Measurements from ENCODE around the gene CCDC47.
A peak's percentile ranks its signal among the peaks of the same experiment; 100 is the strongest.

CCDC47 gene

DNA sequence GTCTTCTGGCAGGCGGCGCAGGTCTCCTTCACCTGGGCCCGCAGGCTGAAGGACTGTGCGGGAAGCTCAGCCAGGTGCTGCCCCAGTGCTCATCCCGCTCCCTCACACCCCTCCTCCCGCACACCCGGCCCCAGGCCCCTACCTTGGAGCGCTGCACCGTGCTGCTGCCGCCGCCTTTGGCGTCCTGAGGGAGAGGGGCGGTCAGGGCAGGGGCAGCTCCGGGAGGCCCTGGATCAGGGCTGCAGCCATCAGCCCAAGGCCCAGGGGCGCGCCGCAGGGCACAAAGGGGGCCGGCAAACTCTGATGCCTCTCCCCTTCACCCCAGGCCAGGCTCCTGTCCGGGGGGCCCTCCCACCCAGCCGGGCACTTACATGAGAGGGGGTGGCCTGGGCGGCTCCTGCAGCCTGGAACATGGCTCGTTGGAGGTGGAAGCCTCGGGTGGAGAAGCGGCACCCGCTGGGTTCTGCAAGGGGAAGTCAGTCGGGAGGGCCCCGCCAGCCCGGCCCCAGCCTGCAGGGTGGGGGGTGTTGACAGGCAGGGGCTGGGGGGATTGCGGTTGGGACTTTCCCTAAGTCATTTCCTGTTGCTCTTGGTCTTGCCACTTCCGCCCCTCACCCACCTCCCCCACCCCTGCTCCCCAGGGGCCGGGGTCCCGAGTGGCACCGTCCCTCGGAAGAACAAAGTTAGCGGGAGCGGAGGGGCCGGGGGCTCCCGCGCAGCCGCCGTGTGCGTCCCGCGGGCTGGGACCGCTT is 74.3 kb downstream of the CCDC47 start:
- peak; percentile 54 for DNase-seq (ENCODE audit: low spot score)

DNA sequence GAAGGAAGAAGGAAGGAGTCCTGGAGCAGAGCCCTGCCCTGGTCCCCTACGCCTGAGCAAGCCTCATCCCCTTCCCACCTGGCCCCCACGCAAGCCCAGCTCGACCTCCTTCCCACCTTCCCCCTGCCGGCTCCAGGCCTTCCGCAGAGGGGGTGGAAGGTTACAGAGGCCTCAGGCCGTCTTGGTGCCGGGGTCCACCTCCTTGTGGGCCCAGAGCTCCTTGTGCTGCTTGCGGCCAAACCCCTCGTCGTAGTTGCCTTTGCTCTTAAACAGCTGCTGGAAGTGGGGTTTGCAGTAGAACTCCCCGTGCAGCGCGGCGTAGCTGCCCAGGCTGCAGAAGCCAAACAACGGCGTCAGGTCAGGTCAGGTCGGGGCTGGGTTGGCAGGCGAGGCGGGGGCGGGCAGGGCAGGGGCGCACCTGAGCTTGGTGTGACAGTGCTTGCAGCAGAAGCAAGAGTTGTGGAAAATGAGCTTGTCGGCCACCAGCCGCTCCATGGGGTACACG is 75.0 kb downstream of the CCDC47 start:
- DNase-seq (ENCODE audit: low spot score): no peak

DNA sequence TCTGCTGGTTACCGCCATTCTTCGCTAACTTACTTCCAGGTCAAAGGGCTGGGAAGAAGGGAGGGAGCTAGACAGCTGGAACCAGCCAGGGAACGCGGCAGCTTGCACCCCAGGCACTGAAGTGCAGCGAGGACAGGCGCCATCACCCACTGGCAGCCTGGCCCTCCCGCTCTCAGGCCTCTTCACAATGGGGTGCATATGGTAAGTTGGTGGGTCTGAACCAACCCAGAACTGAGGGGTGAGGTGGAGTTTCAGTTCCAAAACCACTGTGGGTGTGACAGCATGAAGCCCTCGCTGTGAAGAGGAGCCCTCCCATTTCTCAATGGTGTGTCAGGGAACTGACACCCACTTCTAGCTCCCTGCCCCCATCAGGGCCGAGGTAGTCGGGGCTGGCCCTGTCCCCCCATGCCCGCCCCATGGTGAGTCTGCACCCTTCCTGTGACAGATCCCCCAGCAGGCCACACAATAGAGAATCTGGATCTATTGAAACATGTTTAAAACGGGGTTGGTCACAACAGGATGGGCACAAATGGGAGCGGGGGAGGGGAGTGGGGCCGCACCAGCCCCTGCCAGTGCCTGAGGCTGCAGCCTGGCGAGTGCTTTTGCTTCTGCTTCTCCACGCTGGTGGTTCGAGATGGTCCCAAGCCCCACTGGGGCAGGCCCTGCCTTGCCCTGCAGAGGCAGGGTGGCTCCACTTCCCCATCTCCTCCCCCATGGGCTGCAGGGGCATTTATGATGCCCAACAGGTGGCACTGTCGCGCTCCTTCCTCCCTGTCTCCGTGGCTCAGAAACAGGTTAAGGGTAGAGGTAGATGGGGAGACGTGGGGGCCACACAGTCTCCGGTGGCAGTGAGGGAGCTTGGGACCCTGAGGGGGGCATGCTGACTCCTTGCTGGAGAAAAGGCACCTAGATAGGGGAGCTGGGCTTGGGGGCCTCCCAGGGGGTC is 75.8 kb downstream of the CCDC47 start:
- peak; percentile 67 for DNase-seq (ENCODE audit: low spot score)

DNA sequence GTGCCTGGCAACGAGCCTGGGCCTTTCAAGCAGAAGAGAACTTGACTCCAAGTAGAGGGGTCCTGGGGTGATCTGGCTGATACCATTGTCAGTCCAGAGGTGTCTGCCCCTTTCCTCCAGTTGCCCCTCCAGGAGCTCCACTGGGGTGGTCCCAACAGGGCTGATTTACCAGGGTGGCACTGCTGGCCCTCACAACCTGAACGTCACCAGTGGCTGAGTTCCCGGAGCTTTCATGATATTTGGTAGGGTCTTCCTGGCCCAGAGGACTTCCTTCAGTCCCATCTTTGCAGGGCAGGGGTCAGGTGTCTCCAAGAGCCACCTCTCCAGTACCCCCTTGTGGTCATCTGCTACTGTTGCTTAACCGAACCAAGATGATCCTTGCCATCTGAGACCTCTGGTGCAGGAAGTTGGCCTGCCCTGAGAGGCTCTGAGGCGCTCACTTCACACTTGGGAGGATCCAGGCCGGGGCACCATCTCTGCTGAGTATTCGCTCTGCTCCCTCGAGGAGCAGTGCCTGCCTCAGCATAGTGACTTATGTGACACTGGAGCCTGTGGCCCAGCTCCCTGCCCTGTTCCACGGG is 76.9 kb downstream of the CCDC47 start:
- peak; percentile 51 for DNase-seq (ENCODE audit: low spot score)

DNA sequence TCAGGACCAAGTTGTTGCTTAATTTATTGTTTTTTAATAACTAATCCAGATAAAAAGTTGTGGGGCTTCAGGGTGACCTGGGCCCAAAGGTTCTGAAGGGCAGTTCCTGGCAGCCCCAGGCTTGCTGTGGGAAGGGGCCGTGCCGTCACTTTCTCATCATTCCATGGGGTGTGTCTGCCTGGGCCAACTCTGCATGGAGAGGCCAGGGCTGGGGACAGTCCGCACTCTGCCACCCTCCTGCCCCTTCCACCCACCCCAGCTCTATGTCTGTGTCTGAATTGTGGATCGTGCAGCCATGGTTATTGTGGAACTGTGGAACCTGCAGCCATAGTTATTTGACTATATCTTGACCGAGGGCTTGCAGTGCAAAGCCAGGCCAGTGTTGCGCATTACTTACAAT is 77.5 kb downstream of the CCDC47 start:
- DNase-seq (ENCODE audit: low spot score): no peak

All from kidney tubule cell (primary cell).